Epithelial cell of alveolus of lung (primary cell): Measurements from ENCODE around the gene NAA35. TPM values are rescaled to one million over a fixed set of nuclear protein-coding genes. Genes with fewer than 3 reads are reported as not detected.

Experiments used
- total RNA-seq: library from RNA; depleted of rRNA; stranded (reverse); fragments of >200 nt; gene quantifications from 2 replicates; pipeline ENCODE4 v1.2.1, GENCODE V29; 2015

Gene NAA35
- total RNA-seq, result 11.2 and 13.3 TPM in 2 replicates

DNA sequence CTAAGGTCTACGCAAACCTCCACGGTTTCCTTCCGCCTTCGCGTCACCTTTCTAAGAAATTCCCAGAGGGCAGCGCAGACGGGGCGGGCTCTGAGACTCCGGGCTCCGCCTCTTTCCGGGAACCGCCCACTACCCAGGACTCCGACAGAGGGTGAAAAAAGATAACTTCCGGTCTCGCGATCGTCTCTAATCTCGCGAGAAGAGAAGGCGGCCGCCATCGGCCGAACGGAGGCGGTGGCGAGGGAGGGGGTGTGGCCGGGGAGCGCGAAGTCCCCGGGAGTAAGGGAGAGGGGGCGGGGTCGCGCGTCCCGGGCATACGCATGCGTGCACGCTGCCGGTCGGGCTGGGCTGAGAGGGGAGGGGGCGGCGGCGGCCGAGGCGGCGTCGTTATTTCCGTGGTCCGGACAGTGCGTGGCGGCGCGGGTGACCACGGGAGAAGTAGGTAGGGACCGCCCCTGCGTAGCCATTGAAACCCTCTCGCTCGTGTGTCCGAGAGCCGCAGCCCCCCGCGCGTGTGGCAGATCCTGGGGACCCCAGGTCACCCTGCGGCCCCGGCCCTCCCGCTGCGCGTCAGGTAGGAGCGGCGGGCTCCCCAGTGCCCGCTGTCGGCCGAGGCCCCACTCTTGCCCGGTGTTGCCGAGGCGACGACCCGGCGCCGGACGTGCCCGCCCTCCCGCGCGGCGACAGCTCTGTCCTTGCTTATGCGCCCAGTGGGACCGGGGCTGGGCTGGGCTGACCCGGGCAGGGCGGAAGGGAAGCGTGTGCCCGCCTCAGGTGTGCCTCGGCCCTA is at the start of gene NAA35:
TSS of gene NAA35 (plus strand) at position 315 of the 790 bp plus-strand sequence. CDS start 1,014 bp downstream, outside the sequence.

Other genes with a start within 250 kb of the NAA35 start
- gene AGTPBP1, start 199.2 kb upstream of the NAA35 start, total RNA-seq, result 8.8 and 12.0 TPM in 2 replicates
- 61.8 and 68.3 TPM in 2 replicates for gene GOLM1, start 158.4 kb downstream of the NAA35 start, total RNA-seq